Activated T-helper 1 cell treated with anti-CD3 and anti-CD28 coated beads, Interleukin-2, amount 50 U/mL, for 16 hours (primary cell): ENCODE data around the gene PTGIS.
"Not testable (repeated sequence)": the region's sequence is repeated elsewhere in the genome, so short reads cannot be mapped to it uniquely, and the experiment has no call there.

ENCODE experiments used
- DNase-seq, 2 donors: peaks; one replicate each; pipeline ENCODE4 v3.0.0-alpha.2; 2020; ENCODE audit warnings: low read depth in 1 of 2, low spot score in 1 of 2

PTGIS gene

GRCh38 chr20:49579874-49580812 is 12.2 kb upstream of the PTGIS start:
- no peak for DNase-seq

GRCh38 chr20:49579195-49579594 is 11.3 kb upstream of the PTGIS start:
- no peak for DNase-seq

- no peak for DNase-seq
Observed at GRCh38 chr20:49578436-49578835, 10.5 kb upstream of the PTGIS start.

- DNase-seq = no peak
Observed at GRCh38 chr20:49575551-49576060, 7.7 kb upstream of the PTGIS start.

- no peak for DNase-seq
Observed at GRCh38 chr20:49573900-49574416, 6.0 kb upstream of the PTGIS start.

GRCh38 chr20:49572857-49573256 is 4.9 kb upstream of the PTGIS start:
- DNase-seq = no peak

GRCh38 chr20:49571553-49571835 is 3.6 kb upstream of the PTGIS start:
- DNase-seq = no peak

- DNase-seq = no peak
Observed at GRCh38 chr20:49570828-49571552, 3.1 kb upstream of the PTGIS start.

- no peak for DNase-seq
Observed at GRCh38 chr20:49570161-49570827, 2.4 kb upstream of the PTGIS start.

- DNase-seq = no peak
Observed at GRCh38 chr20:49569411-49570115, 1.6 kb upstream of the PTGIS start.

GRCh38 chr20:49568278-49569151 is 578 bp upstream of the PTGIS start:
- DNase-seq = no peak

- no peak for DNase-seq
Observed at GRCh38 chr20:49566401-49567364, 1.3 kb downstream of the PTGIS start.

GRCh38 chr20:49564991-49565390 is 2.9 kb downstream of the PTGIS start:
- not testable (repeated sequence) for DNase-seq

- DNase-seq = no peak
Observed at GRCh38 chr20:49563015-49563980, 4.6 kb downstream of the PTGIS start.

GRCh38 chr20:49562311-49563014 is 5.5 kb downstream of the PTGIS start:
- no peak for DNase-seq

GRCh38 chr20:49561806-49562205 is 6.1 kb downstream of the PTGIS start:
- DNase-seq = no peak

GRCh38 chr20:49561256-49561655 is 6.7 kb downstream of the PTGIS start:
- no peak for DNase-seq
